GM21619 (cell line): ENCODE results near the gene EVX2.

ENCODE experiments used
- ATAC-seq: cut with Tn5 transposase; IDR thresholded peaks from one replicate; pipeline ENCODE4 v1.9.1; 2021; ENCODE audit not compliant: unreplicated experiment

The EVX2 gene

DNA sequence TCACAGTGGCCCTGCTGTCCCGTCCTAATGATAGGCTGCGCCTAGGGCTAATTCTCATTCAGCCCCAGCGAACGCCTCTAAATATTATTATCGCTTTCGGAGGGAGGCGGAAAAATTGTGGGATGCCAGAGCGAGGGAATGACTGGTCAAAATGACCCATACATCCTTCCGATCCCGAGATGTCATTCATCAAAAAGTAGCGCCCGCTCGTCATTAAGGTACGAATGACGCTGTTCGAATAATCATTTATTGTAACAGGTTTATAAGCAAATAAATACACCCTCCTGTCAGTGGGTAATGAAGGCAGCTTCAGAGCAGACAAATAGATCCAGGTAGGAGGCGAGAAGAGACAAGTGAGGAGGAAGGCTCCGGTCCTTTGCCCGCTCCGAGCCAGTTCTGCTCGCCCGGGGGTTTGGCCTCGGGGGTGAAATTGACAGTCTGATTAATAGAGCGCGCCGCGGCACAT lies at the start of gene EVX2:
Gene EVX2, minus strand, starts transcription at position 167 of the 466 bp plus-strand sequence. CDS start 186 bp downstream, outside the sequence.
- no peak for ATAC-seq

GRCh38 chr2:176133389-176133788 lies 49.6 kb upstream of the EVX2 start:
- ATAC-seq = no peak

GRCh38 chr2:176132205-176133171 lies 48.7 kb upstream of the EVX2 start:
- ATAC-seq = no peak

DNA sequence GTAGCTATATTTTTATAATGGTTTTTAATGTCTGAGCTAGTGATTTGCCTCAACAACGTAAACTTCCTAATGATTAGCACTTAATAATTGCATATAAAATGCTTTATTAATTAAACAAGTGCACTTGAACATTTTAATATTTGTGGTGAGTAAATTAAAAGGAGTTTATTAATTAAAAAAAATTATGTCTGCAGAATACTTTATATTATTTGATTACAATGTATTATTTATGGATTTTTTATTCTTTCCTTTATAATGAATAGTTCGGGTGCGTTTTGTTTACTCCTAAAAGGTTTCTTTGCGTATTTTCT lies 48.0 kb upstream of the EVX2 start:
- no peak for ATAC-seq

DNA sequence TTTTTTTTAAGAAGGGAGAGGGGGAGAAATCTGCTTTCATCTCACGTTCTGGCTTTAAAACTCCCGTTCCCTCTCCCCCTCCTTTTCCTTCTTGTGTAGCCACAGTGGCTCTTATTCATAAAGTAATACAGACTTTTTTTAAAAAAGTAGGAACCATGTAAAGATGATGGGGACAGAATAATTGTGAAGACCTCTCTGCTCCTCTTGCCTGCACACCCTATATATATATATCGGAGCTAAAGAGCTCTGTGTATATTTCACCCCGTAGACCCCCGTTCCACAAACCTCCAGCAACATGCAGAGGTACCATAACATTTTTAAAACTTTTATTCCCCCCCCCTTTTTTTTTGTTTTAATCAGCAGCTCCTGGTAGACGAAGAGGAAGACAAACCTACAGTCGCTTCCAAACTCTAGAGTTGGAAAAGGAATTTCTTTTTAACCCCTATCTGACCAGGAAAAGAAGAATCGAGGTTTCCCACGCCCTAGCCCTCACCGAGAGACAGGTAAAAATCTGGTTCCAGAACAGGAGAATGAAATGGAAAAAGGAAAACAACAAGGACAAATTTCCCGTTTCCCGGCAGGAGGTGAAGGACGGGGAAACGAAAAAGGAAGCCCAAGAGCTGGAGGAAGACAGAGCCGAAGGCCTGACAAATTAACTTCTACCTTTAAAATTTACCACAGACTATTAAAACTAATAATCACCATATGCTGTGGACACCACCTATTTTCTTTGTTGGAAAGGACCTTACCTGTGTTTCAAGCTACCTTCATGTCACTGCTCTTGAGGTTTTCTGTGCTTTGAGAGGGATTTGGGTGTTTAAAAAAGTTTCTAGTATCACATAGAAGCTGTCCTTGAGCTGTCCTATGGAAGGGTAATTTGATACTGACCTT lies 47.4 kb upstream of the EVX2 start:
- no peak for ATAC-seq

DNA sequence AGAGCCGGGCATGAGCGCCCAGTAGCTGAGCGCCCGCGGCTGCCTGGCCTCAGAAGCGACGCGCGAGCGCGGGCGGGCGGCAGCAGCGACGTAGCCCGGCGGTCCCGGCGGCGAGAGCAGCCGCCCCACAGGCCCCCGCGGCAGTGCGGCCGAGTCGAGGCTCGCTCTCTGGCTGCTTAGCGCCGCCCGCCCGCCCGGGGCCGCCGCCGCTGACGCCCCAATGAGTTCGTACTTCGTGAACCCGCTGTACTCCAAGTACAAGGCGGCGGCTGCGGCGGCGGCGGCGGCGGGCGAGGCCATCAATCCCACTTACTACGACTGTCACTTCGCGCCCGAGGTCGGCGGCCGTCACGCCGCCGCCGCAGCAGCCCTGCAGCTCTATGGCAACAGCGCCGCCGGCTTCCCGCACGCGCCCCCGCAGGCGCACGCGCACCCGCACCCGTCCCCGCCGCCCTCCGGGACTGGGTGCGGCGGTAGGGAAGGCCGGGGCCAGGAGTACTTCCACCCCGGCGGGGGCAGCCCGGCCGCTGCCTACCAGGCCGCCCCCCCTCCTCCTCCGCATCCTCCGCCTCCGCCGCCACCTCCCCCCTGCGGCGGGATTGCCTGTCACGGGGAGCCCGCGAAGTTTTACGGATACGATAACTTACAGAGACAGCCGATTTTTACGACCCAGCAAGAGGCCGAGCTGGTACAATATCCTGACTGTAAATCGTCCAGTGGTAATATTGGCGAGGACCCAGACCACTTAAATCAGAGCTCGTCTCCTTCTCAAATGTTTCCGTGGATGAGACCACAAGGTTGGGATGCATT lies 46.6 kb upstream of the EVX2 start:
- ATAC-seq = no peak

DNA sequence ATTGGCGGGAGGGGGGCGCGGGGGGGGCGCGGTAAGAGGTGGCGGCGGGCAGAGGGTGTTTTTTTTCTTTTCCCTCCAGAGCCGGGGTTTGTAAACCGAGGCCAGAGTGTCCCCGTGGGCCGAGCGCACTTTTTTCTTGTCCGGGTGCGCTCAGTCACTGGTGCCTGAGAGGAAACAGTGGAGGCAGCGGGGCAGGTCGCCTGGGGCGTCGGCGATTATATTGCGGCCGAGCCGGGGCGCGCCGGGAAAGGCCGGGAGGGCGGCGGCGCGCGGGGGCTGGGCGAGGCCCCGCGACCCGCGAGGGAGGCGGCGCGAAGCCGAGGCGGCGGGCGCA lies 46.0 kb upstream of the EVX2 start:
- no peak for ATAC-seq

DNA sequence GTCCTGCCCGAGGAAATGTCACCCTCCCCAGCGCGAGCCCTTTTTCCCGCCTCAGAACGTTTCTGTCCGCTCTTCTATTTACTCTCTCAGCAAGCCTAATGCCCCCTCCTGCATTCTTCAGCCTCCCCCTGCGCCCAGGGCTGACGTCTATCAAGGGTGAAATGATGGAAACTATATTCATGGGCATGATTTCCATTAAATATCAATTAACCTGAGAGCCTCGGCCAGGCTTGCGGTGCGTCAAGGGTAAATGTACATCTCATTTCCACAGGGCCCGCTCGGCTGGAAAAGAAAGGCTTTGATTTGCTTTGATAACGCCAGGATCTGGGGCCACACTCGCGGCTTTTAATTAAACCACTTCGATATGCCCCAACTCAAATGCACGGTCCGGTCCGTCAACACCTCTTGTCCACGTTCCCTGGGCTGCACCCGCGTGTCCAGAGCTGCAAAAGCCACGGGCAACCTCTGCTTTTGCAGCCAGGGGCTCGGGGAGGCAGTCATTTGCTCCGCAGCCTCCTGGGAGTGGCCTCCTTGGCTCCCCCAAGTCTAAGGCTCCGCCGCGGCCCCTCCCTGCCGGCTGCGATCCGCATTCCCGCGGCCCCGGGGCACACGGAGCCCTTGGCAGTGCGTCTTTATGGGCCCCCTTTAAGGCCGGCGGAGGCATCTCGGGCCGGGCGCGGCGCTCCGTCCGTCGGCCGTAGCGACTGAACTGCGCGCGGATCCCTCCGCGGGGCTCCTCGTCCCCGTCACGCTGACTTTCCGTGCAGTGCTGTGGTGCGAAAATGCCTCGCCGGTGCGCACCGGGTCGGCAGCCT lies 45.4 kb upstream of the EVX2 start, which contains the start of gene HOXD8:
Gene HOXD8, plus strand, starts transcription at position 724 of the 815 bp plus-strand sequence. CDS start 662 bp downstream, outside the sequence.
- ATAC-seq = no peak

DNA sequence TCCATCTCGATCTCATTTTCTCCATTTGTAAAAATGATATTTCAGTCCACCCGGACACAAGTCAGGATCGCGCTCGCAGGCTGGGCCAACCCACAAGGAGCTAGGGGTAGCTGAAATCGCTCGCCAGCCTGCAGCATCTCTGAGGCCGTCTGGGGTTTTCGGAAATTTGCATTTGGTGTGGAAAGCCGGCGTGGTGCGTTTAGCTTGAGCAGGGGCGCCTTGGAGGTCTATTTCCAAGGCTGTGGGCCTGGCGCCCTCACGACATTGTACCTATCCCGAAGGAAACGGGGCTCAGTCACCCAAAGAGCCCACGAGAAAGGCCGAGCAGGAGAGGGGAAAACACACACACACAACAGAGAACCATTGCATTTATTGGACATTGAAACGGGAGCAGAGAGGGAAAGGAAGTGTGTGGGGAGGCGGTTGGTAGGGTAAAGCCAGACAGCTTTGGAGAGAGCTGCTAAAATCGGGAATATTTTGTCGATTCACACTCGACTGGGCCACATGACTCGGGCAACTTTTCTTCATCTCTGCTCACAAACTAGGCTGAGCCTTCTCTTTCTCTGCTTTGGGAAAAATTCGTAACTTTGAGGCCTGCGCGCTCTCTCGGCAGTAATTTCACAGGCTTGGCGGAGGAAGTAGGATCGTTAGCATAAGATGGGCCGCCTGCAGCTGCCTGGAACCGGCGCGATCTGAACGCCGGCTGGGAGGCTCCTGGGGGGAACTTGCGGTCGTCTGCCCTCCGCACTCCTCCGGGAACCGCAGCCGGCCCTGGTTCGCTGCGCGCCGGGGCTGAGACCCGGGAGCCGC lies 44.6 kb upstream of the EVX2 start:
- no peak for ATAC-seq

GRCh38 chr2:176127774-176128072 lies 44.0 kb upstream of the EVX2 start:
- ATAC-seq = no peak

GRCh38 chr2:176126929-176127773 lies 43.4 kb upstream of the EVX2 start:
- no peak for ATAC-seq

DNA sequence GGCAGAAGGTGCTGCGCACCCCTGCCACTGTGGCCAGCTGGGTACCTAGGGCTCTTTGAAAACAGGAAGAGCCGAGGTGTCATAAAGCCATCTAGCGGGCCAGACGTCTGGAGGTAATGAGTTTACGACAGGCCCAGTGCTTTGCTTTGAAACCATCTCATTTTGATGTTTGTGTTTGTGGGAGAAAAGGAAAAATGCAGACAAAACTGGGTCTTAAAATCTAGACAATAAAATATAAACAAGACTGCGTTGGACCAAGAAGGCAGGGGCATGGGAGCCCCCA lies 42.0 kb upstream of the EVX2 start:
- no peak for ATAC-seq

- ATAC-seq = no peak
Observed at GRCh38 chr2:176124947-176125771, 41.4 kb upstream of the EVX2 start.

GRCh38 chr2:176124110-176124946 lies 40.6 kb upstream of the EVX2 start:
- no peak for ATAC-seq

- ATAC-seq = no peak
Observed at GRCh38 chr2:176123411-176124109, 39.8 kb upstream of the EVX2 start.

DNA sequence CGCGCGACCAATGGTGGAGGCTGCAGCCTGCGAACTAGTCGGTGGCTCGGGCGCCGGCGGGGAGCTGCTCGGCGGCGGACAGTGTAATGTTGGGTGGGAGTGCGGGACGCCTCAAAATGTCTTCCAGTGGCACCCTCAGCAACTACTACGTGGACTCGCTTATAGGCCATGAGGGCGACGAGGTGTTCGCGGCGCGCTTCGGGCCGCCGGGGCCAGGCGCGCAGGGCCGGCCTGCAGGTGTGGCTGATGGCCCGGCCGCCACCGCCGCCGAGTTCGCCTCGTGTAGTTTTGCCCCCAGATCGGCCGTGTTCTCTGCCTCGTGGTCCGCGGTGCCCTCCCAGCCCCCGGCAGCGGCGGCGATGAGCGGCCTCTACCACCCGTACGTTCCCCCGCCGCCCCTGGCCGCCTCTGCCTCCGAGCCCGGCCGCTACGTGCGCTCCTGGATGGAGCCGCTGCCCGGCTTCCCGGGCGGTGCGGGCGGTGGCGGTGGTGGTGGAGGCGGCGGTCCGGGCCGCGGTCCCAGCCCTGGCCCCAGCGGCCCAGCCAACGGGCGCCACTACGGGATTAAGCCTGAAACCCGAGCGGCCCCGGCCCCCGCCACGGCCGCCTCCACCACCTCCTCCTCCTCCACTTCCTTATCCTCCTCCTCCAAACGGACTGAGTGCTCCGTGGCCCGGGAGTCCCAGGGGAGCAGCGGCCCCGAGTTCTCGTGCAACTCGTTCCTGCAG lies 39.1 kb upstream of the EVX2 start, which contains the start of gene HOXD9:
Gene HOXD9, plus strand, starts transcription at position 37 of the 728 bp plus-strand sequence. Its CDS starts 50 bp downstream, at position 87.
- no peak for ATAC-seq
